Measurements from ENCODE around the gene SARDH. TPM values are rescaled to one million over a fixed set of nuclear protein-coding genes. Genes with fewer than 3 reads are reported as not detected.

Gene SARDH
- total RNA-seq, 1 experiment from 2014 or later: 5.6 TPM

- TF ChIP-seq YY1 (IDR thresholded peaks at IDR 0.05; ENCODE audit: extremely low read depth, insufficient replicate concordance, low read depth, low read length): no peak
- TF ChIP-seq EZH2 (IDR thresholded peaks at IDR 0.05): no peak
- TF ChIP-seq EGR1 (IDR thresholded peaks at IDR 0.05; ENCODE audit: low read depth): no peak
- no peak for TF ChIP-seq CTCF (IDR thresholded peaks at IDR 0.05 in 2 of 3, conservative IDR thresholded peaks at IDR 0.05 in 1 of 3; ENCODE audit: borderline replicate concordance in 1 of 3, insufficient read depth in 1 of 3, low read depth in 2 of 3, low read length in 2 of 3)
- no peak for TF ChIP-seq REST (IDR thresholded peaks at IDR 0.05; ENCODE audit: low read depth)
- Histone ChIP-seq H3K36me3 (ENCODE audit: control insufficient read depth in 1 of 2, insufficient read depth in 2 of 2, low read length in 2 of 2) (no peaks in the 10 kb centered on the region), H3K9ac (ENCODE audit: low read length) (no peak overlapping the region), H3K4me2 (ENCODE audit: low read length) (no peak overlapping the region), H3K4me1 (ENCODE audit: control insufficient read depth in 1 of 2, insufficient read depth in 2 of 2, low read length in 2 of 2) (no peaks in the 10 kb centered on the region), H3K9me3 (ENCODE audit: control insufficient read depth in 1 of 2, insufficient read depth in 1 of 2, low read depth in 1 of 2, low read length in 2 of 2) (no peaks in the 10 kb centered on the region), H3K4me3 (replicated peaks in 1 of 2; ENCODE audit: low read depth in 1 of 2, low read length in 2 of 2) (no peak overlapping the region), H3K27me3 (ENCODE audit: insufficient read depth, low read length) (no peaks in the 10 kb centered on the region), H3K27ac (ENCODE audit: low read depth, low read length) (no peak overlapping the region), H4K20me1 (ENCODE audit: insufficient read depth) (no peaks in the 10 kb centered on the region), H3K79me2 (ENCODE audit: insufficient read depth, low read length) (no peaks in the 10 kb centered on the region), H3K9me2 (ENCODE audit: insufficient read depth) (no peaks in the 10 kb centered on the region), H2AFZ (ENCODE audit: low read depth, low read length, poor library complexity, severe bottlenecking) (no peak overlapping the region)
- RAD21 ChIA-PET (ENCODE audit: low non-redundant PET in 1 of 2, low total read pairs in 2 of 2, uncharacterized antibody in 2 of 2, unreplicated experiment in 2 of 2): no interaction called here
- POLR2A ChIA-PET: no interaction called here
- no TSS peak for BruUV-seq (replicated peaks)
- DNase-seq (ENCODE audit: low read depth, low spot score) (no peak), ATAC-seq (no peak)
- CTCF ChIA-PET: no interaction called here
- intact Hi-C loops (cut with micrococcal nuclease): no loop called here
Observed at GRCh38 chr9:133713150-133713959, 24.8 kb downstream of the SARDH start.

Data from HCT116 (cell line).